GM21447 (cell line): Measurements from ENCODE around the gene TBL3.
A peak's percentile ranks its signal among the peaks of the same experiment; 100 is the strongest.
"Not testable (repeated sequence)": the region's sequence is repeated elsewhere in the genome, so short reads cannot be mapped to it uniquely, and the experiment has no call there.

ENCODE experiments used
- ATAC-seq: cut with Tn5 transposase; IDR thresholded peaks from one replicate; pipeline ENCODE4 v1.9.1; 2021; ENCODE audit not compliant: unreplicated experiment

The TBL3 gene

GRCh38 chr16:1998852-1999801 is 27.3 kb downstream of the TBL3 start:
- ATAC-seq, result no peak

DNA sequence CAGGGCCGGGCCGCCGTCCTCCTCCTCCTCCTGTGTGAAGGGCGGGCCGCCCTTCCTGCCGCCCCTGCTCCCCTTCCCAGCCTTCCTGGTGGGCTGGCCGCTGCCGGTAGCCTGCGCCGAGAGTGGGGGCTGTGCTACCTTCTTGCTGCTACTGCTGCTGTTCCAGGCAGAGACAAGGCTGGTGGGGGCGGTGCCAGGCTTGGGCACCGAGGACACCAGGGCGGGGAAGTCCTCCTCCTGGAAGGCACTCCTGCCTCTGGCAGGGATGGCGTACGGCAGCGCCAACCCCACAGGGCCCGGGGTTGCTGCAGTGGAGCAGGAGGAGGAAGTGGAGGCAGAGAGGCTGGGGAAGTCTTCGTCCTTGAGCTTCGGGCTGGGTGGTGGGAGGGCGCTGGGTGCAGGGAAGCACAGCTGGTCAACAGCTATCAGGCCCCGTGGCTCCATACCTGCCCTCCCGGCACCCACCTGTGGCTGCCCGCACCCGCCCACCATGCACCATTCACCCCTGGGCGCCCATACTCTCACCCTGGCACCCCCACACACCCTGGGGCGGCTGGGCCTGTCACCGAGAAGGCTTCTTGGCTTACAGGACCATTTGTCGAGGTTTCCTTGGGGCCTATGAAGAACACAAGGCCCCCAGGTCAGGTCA is 28.1 kb downstream of the TBL3 start:
- no peak for ATAC-seq

- ATAC-seq, result no peak
Observed at GRCh38 chr16:2001035-2001434, 29.2 kb downstream of the TBL3 start.

DNA sequence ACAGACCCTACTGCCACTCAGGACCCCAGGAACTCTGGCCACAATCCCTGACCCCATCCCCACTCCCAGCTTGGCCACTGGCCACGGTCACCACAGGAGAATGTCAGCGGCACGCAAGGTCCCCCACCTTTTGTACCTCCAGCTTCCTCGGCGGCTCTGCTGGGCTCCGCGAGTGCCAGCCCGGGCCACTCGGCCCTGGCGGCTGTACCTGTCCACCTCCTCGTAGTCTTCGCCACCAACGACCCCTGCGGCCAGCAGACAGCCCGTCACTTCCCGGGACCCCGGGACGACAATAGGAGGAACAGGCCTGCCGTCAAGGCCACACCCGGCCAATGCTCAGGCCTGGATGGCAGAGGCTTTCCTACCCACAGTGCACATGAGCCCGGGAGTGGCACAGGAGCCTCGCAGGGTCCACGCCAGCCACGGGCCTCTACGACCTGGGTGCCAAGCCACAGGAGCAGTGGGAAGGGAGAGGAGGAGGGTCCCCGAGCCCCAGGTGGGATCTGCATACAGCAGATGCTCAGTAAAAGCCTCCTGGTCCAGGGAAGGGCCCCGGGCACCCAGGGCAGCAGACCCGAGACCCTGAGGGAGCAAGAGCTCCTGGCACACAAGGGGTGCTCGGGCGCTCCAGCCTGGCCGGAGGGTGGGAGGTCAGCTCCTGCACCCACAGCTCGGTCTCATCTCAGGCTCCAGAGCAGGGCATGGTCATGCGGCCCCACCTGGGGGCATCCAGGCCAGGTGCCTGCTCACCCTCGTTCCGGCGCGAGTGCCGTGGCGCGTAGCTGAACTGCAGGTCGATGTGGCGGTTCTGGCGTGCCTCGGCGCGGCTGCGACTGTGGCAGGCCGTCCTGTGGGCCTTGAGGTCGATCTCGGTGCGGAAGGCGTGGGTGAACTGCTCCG is 29.9 kb downstream of the TBL3 start:
- ATAC-seq, result no peak

DNA sequence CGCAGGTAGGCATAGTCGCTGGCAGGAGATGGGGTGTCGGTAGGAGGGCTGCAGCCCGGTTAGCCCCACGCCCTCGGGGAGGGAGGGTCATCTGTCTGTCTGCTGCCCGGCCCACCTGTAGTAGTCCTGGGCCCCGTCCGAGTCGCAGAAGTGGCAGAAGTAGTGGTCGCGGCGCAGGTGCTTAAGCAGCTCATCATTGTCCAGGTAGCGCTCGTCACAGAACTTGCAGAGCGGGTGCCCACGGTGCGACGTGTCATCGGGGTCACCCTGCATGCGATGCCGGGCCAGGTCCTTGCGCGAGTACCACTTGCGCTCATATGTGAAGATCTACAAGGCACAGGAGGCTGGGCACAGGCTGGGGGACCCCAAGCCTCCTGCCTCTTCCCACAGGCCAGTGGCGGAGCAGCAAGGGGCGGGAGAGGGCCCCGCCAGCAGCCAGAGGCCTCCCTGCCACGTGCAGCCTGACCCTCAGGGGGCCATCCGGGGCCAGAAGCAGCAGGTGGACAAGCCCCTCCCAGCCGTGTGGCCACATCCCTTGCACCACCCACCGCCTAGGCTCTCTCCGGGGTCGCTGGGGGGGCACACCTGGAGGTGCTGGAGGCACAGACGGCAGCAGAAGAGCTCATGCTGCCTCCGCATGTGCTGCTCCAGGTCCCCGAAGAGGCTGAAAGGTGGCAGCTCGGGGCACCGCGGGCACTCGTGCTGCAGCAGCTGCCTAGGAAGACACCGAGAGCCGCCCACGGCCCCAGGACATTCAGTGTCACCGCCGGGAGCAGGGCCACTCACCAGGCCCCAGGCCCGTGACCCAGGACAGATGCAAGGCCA is 30.8 kb downstream of the TBL3 start:
- no peak for ATAC-seq

DNA sequence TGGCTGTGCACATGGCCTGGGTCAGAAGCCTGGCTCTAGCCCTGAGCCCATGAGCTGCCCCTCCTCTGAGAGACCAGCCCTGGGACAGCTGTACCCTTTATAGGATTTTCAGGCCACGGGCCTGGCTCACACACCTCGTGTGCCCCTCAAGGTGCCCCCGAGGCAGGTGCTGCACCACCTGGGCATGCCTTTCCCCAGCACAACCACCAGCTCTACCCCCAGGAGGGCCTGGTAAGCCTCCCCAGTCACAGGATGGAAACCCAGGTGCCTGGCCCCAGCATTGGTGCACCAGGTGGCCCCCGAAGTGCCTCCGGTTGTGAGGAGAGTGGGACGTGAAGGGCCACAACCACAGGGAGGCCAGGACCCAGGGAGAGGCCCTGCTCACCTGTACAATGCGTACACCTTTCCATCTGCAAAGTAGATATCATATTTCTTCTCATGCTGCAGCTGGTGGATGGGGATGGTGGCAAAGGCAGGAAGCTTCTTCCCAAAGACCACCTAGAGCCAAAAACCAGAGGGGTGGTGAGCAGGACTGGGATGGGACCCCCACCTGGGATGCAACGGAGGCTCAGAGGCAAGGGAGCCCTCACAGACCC is 31.5 kb downstream of the TBL3 start:
- ATAC-seq, result no peak

DNA sequence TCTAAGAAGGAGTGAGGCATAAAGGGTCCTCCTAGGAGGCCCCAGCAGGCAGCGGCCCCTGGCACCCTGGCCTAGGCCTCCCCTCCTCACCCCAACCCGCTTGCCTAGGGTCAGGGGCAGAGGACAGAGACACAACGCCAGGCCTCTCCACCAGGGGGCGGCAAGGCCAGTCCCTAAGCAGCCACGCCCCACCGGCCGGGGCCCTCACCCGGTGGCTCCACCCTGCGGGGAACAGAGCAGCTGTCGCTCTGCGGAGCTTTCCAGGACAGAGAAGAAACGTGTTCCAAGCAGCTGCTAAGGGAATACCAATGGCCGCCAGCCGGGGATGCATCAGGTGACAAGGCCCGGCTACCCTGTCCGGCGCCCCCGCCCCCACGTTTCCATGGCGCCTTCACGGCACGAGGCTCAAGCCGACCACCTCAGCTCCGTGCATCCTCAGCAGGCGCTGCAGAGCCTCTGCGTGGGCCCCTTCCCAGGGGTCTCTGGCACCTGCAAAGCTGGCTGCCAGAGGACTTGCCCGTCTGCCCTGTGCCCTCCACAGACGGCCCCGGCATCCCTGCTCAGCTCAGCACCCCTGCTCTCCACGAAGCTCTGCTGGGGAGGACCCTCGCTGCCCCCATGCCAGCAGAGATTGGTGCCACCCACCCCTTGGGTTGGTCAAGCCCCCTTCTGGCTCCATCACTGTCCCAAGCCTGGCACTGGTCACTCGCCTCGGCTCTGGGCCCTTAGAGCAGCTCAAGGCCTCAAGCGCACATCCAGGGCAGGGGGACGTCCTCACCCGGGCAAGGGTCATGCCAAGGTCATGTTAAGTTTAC is 32.2 kb downstream of the TBL3 start:
- no peak for ATAC-seq

DNA sequence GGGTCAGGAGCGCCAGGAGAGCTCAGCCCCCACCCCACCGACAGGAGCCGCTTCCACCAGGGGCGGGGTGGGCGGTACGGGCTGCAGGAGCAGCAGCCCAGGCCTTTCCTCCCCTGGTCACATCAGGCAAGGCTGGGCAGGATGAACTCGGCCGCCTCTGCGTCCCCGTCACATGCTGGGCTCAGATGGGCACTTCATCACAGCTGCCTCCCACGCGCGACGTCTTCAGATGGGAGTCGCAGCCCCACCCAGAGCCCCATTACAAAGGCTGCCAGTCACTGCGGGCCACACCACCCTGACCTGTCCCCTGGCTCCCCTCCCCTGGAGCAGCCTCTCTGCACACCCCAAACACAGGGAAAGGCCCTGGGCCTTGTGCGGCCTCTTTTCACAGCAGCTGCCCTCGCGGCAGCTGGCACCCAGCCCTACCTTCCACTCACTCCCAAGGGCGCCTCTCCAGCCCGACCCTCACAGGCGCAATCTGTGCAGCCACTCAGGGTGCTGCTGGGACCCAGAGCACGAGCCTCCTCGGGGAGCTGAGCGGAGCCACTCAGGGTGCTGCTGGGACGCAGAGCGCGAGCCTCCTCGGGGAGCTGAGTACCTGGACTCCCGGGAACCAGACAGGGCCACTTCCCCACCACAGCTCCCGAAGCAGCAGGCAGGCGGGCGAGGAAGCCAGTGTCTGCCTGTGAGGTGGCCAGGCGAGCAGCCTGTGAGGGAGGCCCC is 33.1 kb downstream of the TBL3 start:
- no peak for ATAC-seq

DNA sequence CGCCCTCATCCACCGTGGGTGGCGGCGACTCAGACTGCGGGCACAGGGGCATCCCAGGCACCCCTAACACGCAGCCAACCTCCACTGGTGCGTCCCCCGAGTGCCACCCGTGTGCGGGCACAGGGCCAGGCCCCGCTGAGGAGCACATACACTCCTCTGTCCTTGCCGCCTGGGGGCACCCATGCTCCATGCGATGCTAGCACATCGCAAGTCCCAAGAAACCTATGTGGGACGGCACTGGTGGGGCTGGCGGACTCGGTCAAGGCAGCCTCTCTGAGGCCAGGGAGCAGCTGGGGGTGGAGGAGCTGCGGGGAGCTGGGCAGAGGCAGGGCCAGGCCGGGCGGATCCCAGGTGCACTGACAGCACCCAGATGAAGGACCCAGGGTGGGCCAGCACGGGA is 33.8 kb downstream of the TBL3 start:
- no peak for ATAC-seq

DNA sequence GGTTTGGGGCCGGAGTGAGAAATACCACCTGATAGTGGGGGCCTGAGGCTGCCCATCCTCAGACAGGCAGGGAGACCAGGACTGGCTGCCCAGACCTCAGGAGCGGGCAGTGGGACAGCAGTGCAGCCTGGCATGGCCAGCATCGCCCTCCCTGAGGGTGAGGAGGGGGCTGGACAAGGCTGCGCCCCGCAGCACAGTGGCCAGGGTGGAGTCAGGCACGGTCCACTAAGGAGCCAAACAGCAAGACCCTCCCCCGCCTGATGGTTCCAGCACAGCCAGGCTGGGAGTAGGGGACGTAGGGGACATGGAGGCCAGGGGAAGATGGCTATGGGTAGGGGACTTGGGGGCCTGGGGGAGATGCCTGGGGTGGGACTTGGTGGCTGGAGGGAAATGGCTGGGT is 34.5 kb downstream of the TBL3 start:
- ATAC-seq, result no peak

GRCh38 chr16:2007081-2007836 is 35.4 kb downstream of the TBL3 start:
- no peak for ATAC-seq

DNA sequence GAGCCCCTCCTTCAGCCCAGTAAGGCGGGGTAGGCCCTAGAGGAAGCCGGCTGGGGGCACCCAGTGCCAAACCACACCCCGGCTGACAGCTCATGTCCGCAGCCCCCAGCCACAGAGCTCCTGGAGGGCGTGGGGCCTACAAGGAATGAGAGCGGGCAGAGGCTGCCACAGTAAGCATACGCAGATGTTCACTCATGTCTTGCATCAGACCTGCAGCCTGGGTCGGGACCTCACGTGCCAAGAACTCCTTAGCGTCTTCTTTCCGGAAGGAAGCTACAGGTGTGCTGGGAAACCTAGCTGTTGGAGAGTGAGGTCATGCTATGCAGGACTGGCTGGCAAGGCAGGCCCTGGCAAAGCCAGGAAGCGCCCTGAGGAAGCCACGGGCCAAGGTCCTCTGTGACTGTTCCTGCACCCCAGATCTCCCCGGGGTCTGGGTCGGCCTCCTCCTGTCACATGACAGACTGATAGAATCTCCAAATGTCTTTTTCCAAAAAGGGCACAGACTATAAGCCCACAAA is 36.2 kb downstream of the TBL3 start:
- no peak for ATAC-seq

DNA sequence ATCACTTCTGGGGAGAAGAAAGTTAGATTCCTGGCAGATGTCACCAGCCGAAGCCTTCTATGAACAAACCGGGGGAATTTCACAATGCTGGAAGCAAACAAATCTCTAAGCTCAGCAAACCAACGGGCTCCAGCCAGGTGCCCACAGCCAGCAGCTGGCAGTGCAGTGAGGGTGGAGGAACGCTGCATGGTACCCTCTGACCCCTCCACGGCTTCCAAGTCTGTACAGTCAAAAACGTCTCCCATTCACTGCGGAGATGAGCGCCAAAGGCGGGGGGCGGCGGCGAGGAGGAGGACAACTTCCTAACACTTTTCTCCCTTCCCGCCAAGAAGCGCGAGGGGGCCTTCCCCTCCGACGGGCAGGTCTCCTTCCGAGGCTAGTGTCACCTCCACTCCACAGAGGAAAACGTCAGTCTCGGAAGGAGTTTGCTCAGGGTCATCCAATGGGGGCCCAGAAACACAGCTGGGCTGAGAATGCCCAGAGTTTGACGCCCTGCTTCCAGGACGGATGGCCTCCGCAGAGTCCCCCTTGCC is 36.8 kb downstream of the TBL3 start:
- ATAC-seq, result peak; percentile 12

DNA sequence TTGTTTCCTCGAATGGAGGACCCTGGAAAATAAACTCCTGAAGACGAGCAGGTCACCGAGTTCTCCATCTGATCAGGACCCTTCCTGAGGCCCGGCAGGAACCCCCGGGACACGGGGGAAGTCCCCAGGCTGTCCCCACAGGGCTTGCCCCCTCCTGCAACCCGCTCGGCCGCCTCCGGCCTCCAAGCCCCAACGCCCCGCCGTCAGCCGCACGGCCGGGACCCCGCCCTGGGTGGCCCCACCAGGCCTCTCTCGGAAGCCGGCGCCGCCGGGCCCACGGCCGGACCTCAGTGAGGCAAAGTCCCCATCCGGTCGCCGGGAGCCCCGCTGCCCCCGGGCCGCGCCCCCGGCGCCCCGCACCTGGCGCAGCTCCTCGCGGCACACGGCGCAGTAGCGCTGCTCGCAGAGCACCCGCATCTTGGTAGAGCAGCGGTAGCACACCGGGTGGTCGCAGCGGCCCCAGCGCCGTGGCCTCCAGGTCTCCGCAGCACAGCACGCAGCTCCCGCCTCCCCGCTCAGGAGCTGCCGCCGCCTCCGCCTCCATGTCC is 37.4 kb downstream of the TBL3 start:
- peak; percentile 26 for ATAC-seq

DNA sequence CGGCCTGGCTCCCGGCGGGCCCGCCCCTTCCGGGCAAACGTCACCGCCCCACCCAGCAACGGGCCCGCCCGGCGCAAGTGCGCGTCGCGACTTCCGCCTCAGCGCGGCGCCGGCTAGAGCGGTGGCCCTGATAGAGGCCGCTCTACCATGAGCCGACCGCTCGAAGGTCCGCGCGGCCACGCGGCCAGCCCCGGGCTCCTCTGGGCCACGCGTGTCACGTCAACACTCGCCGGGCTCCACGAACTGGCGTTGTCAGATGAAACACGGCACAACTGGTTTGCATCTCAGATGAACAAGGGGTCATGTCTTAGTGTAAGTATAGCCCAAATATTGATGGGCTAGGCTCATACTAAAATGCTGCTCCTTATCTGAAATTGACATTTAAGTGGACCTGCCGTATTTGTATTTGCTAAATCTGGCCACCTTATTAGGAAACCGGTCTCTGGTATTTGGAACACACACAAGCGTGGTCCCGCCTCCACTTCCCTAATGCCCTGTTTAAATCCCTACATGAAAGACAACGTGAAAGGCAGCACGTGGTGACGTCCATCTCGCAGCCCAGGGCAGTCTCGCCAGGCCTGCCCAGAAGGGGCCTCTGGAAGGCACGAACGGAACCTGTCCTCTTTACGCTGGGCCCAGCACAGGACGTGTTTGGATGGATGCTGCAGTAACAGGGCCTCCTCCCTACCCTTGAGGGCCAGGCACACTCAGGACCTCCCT is 38.1 kb downstream of the TBL3 start, which contains the start of gene ZNF598:
TSS of gene ZNF598 (minus strand) at position 31 of the 720 bp plus-strand sequence.
- ATAC-seq, result peak; percentile 69

DNA sequence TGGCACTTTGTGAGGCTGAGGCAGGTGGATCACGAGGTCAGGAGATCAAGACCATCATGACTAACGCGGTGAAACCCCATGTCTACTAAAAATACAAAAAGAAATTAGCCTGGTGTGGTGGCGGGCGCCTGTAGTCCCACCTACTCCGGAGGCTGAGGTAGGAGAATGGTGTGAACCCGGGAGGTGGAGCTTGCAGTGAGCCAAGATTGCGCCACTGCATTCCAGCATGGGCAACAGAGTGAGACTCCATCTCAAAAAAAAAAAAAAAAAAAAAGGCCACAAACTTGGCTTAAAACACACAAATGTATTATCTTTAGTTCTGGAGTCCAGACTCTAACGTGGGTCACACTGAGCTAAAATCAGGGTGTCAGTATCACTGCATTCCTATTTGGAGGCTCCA is 39.9 kb downstream of the TBL3 start:
- ATAC-seq, result not testable (repeated sequence)
